ENCODE measurements around the gene WDFY2.

- TF ChIP-seq POLR2A (IDR thresholded peaks at IDR 0.05; ENCODE audit: control extremely low read depth in 1 of 2, low read depth in 2 of 2, low read length in 2 of 2) (no peak), CTCF (IDR thresholded peaks at IDR 0.05; ENCODE audit: control extremely low read depth in 1 of 3, insufficient read depth in 1 of 3, low read depth in 1 of 3, low read length in 3 of 3) (no peak), CBX8 (IDR thresholded peaks at IDR 0.05; ENCODE audit: borderline replicate concordance, low read depth, low read length) (no peak), YY1 (IDR thresholded peaks at IDR 0.05; ENCODE audit: low read depth, low read length) (no peak), EGR1 (IDR thresholded peaks at IDR 0.05; ENCODE audit: borderline replicate concordance, low read depth, low read length) (no peak), SRF (IDR thresholded peaks at IDR 0.05; ENCODE audit: low read depth, low read length) (no peak), HDAC6 (IDR thresholded peaks at IDR 0.05; ENCODE audit: low read depth, low read length) (no peak), POLR2AphosphoS5 (IDR thresholded peaks at IDR 0.05; ENCODE audit: low read depth, low read length) (no peak), ZNF274 (IDR thresholded peaks at IDR 0.05; ENCODE audit: borderline replicate concordance, extremely low read depth, low read length) (no peak), CHD1 (IDR thresholded peaks at IDR 0.05; ENCODE audit: low read depth, low read length) (no peak), USF2 (IDR thresholded peaks at IDR 0.05; ENCODE audit: low read length) (no peak), ATF2 (IDR thresholded peaks at IDR 0.05; ENCODE audit: low read length) (no peak), EZH2 (IDR thresholded peaks at IDR 0.05; ENCODE audit: low read depth, low read length, severe bottlenecking) (no peak)
Observed at GRCh38 chr13:51805313-51805712, 221.1 kb downstream of the WDFY2 start.

Measured in H1 (cell line).